Hematopoietic multipotent progenitor cell treated with erythropoietin and hydrocortisone succinate and interleukin-3 and kit ligand, for 15 days (in vitro differentiated cells): ENCODE measurements around the gene C6orf89.
A peak's percentile ranks its signal among the peaks of the same experiment; 100 is the strongest.

Experiments used
- DNase-seq: peaks from one replicate; pipeline ENCODE4 v3.0.0-alpha.2; 2015; ENCODE audit warnings: low spot score

C6orf89 gene

DNA sequence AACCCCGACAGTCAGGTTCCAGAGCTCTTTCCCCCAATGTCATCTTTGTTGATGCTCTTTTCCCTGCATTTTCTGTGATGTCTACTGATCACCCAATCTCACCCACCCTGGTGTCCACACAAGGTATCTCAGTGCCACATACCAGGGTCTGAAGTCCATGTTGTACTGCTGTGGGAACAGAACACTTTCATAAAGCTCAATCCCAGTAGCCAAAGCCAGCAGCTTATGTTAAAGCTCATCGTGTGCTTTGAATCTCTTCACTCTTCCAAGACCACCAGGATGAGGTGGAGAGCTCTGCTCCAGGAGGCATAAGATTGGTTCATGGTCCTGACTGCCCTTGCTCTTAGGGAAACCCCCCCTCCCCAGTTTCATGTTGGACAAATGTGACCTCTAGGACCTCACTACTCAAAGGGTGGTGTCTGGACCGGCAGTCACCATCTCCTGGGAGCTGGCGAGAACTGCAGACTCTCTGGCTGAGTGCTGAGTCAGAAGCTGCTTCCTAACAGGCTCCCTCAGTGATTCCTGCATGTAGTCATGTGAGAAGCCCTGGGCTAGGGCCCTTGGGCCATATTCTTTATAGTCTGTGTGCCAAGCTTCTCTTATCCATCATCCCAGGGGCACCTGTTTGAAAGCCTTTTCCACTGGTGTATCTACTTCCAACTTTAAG lies 33.1 kb upstream of the C6orf89 start:
- DNase-seq: no peak

DNA sequence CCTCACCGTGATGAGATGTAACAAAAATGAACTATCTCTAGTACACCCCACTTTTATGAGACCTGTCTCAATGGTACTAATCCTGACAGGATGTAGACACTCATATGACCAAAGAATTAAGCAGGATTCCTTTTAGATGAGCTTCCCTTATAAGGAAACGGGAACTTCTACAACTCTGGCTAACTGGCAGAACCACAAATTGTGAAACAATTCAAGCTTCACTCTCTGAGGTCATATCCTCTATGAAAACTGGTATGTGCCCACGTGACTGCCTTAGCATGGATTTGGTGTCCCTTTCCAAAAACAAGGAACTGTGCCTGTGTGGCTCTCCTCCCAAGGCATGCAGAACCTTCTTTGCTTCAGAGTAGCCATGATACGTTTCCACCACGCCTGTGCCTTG lies 32.4 kb upstream of the C6orf89 start:
- no peak for DNase-seq

DNA sequence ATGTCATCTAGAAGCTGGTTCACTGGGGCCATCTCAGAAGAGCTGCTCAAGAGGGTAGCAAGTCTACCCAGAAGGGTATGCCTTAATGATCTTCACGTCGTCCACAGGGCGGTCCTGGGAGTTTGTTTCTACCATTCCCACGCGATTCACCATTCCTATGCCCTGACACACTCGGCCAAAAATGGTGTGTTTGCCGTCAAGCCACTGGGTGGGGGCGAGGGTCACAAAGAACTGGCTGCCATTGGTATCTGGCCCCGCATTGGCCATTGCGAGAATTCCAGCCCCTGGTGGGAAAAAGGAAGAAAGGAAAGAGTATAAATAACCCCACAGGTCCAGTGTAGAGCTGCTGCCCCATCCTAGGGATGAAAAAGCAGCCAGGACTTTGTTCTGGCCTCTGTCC lies 30.0 kb upstream of the C6orf89 start:
- DNase-seq: no peak

DNA sequence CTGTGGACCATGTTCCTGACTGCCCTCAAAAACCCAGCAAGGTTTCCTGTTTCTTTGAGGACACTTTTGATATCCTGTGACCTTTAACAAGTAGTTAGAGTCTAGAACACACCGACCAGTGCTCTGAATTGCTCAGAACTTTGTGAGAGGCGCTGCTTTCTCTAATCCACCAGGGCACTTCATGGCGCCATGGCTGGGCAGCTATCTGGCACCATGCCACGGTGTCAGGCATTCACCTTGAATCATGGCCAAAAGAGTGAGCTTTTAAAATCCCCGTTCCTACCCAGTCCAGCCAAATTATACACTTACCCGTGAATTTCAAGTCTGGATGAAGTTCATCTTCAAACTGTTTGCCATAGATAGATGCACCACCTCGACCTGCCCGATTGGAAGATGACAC lies 29.5 kb upstream of the C6orf89 start:
- DNase-seq: peak; percentile 36

DNA sequence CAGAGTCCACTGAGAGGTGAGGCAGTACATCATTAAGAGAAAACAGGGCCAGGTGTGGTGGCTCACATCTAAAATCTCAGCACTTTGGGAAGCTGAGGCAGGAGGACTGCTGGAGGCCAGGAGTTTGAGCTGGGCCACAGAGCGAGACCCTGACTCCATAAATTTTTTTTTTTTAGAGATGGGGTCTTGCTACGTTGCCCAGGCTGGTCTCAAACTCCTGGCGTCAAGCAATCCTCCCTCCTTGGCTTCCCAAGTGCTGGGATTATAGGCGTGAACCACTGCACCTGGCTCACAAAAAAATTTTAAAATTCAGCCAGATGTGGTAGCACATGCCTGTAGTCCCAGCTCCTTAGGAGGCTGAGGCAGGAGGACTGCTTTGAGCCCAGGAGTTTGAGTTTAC lies 28.4 kb upstream of the C6orf89 start:
- no peak for DNase-seq

DNA sequence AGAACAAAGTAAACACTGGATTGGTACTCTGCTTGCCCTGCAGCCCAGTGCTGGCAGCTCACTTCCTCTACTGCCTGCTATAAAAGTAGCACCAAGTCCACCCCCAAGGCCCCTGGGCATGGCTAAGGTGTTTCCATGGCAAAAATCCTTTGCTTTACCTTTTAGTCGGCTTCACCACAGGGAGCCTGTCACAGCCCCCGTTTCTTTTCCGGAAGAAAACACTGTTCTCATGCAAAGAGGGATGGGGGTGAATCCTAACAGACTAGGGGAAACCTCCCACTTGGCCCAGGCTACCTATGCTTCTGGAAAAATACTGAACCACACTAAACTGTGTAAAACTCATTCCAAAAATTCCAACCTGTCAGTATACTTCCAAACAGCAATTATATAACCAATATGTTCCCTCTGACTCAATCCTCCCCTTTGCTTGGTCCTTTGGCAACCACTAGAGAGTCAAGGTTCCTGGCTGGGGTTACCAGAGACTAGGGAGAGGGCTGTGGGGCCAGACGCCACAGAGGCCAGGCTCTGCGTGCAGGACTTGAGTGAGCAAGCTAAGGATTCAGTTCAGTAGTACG lies 27.3 kb upstream of the C6orf89 start:
- no peak for DNase-seq

DNA sequence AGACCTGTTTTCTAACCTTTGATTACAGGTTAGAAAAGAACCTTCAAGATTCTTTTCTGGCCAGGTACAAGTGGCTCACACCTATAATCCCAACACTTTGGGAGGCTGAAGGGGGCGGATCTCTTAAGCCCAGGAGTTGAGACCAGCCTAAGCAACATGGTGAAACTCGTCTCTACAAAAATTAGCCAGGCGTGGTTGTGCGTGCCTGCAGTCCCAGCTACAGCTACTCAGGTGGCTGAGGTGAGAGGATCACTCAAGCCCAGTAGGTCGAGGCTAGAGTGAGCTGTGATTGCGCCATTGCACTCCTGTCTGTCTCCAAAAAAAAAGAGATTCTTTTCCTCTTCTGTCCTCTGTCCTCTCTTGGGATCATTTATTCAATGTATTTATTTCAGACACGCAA lies 25.6 kb upstream of the C6orf89 start:
- no peak for DNase-seq

DNA sequence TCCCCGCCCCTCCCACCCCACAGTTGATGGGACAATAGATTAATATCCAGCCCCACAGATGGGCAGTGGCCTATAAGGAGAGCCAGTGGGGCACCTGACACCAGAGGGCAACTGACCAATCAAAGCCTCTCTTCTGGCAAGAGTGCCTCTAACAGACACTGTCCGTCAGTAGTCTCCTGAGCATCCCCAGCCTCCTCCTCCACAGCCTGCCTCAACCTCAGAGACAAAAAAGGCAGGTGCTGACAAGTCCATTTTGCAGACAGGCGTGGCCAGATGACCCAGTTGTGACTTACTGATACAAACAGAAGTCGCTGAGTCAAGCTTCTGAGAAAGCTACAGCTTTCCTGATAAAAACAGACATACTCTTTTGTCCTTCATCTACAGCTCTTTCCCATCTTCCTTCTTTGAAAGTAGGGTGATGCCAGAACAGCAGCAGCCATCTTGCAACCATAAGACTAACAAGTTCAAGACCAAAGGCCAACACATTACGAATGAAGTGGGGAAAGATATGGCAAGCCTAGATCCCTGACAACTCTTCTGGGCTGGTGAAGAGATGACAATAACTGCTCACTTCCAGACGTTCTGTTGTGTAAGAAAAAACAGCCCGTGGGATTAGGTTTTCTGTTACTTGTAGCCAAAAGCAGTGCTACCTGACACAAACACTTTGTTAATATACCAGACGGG lies 23.4 kb upstream of the C6orf89 start:
- DNase-seq: peak; percentile 83

DNA sequence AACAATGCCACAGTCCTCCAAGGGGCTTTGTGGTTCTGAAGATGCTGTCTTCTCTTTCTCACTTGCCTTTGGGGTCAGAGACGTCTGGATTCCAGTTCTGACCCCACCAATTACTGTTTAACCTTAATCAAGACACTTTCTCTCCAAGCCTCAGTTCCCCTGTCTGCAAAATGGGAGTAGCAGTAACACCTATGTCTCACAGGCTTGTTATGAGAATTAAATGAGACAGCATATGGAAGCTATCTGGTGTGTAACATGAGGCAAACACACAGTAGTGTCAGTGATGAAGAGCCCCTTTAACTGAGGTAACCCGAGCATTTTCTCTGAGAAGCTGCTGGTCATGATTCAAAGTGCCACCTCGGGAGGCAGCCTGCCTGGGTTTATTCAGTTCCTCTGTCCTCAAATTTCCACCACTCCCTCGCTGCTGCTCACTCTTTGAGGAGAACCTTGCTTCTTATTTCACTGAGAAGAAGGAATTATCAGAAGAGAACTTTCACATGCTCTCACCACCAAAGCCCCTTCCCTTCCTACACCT lies 22.8 kb upstream of the C6orf89 start:
- peak; percentile 31 for DNase-seq

DNA sequence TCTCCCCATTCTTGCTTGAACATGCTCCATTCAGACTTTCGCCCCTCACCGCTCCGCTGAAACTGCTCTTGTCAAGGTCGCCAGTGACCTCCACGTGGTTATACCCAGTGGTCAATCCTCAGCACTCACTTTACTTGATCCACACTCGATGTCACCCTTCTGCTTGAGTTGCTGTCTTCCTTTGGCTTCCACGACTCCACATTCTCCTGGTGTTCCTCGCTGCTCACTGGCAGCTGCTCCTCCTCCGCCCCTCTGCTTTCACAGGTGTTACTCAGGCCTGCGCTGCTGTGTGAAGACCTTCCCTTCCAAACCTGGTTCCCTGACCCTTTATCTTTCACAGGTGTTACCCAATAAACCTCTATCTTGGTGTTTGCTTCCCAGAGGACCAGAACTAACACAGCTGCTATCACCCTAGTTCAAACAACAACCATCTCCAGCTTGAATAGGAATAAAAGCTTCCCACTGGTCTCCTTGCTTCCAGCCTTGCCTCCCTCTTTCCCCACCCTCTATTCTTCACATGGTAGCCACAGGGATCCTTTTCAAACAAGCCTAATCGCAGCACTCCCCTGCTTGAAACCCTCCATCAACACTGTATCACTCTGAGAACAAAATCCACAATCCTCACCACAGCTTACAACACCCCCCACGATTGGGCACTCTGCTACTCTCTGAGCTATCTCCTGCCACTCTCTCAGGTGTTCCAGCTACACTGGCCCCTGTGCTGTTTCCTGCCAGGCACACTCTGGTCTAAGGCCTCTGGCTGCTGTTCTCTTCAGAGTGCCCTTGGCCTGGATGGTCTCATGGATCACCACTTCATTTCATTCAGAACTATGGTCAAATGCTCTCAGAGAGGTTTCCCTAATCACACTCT lies 21.8 kb upstream of the C6orf89 start:
- DNase-seq: no peak

DNA sequence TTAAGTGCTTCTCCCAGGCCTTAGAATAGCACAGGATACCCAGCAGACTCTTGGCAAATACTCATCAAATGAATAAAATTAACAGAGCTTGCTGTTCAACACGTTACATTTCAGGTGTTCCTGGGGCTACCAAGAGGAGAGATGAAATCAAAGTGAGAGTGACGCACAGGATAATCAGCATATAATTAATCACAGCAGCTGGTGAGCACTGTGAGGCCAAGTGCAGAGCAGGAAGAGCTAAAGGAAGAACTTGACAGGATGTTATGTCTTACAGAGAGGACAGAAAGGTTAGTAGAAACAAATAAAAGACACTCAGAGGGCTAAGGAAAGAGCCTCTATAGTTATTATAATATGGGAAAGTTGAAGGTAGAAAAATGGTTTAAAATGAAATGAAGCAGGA lies 19.9 kb upstream of the C6orf89 start:
- no peak for DNase-seq

DNA sequence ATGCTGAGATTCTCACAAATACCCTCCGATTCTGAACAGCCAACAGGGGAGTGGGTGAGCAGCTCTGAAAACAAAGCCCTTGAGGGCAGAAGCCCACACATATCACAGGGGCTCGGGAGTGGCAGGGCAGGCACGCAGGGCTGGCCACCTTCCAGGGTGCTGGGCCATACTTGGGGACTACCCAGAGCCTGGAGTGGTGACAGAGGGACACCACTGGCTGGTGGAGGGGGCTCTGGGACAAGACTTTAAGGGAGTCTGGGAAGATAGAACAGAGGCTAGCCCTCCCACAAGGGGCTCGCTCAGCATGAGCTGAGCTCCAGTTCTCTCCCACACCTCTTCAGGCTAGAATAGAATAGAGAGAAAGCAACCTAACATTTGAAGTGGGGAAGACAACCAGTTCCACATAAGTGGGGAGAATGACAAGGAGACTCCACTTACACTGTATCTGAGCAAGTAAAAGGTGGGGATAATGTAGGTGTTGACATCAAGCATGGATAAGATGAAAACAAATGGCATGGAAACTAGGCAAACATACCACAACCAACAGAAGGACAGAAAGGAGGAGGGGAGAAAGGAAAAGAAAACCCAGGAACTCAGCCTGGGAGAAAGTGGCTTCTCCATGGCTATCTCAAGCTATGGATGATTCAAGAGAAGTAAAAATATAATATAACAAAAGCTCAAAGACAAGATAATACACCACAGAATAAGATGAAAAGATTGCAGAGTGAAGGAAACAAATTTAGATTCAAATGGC lies 18.1 kb upstream of the C6orf89 start:
- DNase-seq: no peak

DNA sequence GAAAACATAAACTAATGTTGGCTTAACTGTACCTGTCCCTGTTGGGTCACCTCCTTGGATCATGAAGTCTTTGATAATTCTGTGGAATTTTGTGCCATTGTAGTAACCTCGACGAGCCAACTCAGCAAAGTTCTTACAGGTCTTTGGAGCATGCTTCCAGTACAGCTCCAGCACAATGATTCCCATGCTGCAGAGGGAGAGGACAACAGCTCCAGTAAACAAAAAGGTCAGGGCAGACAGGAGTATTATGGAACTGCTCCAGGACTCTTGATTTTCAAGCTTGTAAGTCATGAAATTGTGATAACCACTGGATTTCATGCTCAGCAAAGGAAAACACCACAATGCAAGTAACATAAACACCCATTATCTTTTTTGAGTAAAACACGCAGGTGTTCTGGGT lies 14.1 kb upstream of the C6orf89 start:
- DNase-seq: no peak

DNA sequence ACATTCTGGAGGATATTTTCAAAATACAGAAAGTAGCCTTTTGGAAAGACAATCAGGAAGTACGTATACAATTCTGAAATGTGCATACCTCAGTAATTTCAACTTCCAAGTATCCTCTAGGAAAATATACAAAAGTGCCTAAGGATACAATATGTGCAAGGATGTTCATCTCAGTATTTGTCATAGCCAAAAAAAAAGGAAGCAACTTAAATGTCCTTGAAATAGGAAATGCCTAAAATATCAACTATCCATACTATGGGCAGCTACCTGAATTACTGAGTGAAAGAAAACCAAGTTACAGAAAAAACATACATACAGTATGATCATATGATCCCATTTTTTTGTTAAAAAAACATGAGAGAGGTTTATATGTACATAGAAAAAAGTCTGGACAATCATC lies 12.6 kb upstream of the C6orf89 start:
- DNase-seq: no peak

DNA sequence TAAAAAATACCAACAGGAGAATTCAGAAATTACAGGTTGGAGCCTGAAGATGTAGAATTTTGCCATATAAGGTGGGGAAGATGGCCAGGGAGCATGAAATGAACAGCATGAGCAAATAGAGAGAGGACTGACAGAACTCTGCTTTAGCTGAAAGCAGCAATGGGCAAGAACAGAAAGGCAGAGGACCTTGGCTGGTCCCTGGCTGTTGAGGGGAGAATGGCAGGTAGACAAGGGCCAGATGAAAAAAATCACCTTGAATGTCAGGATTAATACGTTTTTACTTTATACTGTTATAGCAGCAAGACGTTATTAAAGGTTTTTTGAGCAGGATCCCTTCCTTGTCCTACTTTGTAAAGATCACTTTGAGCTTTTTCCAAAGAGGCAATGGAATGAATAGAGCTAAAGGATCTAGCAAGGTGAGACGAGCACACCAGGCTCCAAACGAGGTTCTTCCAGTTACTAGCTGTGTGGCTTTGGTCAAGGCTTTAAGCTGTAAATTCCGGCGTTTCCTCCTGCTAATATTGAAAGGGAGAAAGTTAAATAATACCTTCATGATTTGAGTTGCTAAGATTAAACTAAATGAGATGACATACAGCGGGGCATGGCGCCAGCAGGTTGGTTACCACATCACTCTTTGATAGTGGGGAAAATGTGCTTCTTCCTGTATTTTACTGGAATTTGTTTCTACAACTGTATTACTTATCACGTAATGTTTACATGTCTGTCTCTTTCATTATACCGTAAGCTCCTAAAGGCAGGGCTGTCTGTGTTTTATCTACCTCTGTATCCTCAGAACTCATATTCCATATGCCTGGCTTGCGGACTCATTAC lies 11.9 kb upstream of the C6orf89 start:
- peak; percentile 49 for DNase-seq

DNA sequence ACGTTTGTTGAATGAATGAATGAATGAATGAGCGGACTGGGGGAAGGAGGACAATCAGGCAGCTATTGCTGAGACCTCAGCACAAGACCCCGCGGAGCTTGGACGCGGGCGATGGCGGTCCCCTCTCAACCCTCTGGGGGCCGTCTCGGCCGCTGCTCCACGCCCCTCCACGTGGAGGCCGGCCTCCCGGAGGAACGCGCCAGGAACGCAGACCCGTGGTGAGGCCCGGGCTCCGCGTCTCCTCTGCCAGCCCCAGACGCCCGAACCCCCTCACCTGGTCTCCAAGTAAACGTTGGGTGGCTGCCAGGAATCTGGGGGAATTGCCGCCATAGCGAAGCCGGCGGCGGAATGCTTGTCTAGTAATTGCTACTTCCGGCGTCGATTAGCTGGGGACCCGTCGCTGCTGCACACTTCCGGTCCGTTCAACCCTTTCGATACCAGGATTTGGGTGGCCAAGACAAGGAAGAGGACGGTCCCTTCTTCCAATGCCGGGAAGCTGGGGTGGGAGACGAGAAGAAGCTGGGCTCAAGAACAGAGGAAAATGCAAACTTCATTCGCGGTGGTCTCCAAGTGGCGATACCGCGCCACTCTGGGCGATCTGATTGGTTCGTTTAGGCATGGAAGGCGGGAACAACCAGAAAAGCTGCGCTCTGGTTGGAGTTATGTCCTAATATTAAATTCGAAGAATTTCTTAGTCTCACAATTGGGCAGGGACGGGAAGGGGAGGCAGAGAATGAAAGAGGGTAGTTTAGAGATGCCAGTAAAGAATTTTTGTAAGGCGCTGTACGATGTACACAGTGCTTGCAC lies 11.1 kb upstream of the C6orf89 start, which contains the start of gene PPIL1:
PPIL1 (minus strand) TSS at position 361 of the 807 bp plus-strand sequence; CDS start at position 330, 31 bp downstream.
- peak; percentile 91 for DNase-seq

DNA sequence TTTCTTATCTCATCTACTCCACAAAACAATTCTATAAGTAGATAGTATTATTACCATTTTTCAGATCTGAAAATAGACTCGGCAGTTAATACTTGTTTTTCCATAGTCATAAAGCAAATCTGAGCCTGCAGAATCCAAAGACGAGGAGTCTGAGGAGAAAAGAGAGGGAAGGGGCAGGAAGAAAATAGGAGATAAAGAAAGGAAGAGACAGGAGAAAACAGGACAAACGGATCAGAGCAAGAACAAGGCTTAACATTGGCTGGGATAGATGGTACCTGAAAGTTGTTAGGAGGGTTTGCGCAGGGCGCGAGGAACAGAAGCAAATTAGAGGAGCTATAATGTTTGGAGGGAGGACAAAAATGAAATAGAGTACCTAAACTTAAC lies 10.5 kb upstream of the C6orf89 start:
- DNase-seq: no peak

DNA sequence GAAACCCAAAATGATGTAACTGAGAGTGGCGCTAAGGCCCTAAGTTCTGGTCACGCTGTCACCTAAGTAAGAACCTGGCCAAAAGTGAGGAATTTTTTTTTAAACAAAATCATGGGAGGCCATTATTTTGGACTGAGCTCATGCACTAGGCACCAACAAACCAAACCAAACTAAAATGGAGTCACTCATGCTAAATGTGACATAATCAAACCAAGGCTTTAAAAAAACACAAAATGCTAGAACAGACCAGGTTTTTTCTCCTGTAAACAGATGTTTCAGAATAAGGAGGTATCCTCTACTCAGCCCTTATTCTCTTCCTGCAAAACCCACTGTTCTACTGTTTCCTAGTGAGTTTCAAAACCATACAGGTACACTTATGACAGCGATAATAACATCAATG lies 1.1 kb upstream of the C6orf89 start:
- no peak for DNase-seq

DNA sequence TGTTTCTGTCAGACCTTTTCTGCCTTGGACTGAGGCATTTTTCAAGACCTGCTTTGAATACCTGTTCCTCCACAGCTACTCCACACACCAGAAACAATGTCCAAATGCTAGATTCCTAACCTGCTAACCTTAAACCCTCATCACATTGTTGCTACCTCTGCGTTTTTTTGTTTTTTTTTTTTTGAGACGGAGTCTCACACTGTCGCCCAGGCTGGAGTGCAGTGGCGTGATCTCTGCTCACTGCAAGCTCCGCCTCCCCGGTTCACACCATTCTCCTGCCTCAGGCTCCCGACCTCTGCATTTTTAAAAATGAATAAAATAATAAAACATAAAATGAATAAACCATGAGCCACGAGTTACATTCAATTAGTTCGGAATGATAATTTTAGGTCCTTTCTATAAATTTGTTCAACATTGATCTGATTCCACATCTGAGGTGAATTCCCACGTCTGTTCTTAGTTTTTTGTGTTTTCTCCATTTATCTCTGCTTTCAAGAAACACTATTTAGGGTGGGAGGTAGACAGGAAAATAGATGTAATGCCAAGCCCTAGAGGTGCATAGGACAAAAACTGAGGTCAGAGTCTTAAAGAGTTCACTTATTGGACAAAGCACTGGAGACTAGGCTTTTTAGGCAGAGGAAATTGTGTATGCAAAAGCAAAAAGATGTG lies 1.3 kb downstream of the C6orf89 start:
- DNase-seq: no peak
